NCI-H1694 treated with DMSO at 0.1 percent for 48 hours (cell line): Measurements from ENCODE around the gene UBD.

ENCODE experiments used
- DNase-seq: peaks from one replicate; lab custom pipeline; 2025; lab: John Stamatoyannopoulos, UW

Gene UBD

GRCh38 chr6:29559524-29560287 lies at the start of gene UBD:
Gene UBD, minus strand, starts transcription at chr6:29559732. Its CDS starts 31 bp downstream, at chr6:29559701.
- no peak for DNase-seq

DNA sequence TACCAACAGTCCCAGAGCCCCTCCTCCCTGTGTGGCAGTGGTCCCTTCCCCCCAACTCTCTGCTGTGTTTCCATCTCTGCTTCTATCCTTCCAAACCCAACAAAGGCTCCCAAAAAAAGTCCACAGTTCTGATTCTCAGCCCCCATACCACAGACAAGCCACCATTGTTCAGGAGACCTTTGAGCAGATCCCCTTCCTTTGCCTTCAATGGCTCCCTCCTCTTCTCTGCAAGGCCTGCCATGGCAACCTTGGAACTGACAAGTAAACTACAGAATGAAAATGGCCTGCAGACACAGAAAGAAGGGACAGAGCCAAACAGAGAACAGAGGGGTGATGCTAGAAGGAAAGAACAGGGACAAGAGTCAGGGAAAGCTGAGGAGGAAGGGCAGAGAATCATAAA lies 48.6 kb upstream of the UBD start:
- no peak for DNase-seq

DNA sequence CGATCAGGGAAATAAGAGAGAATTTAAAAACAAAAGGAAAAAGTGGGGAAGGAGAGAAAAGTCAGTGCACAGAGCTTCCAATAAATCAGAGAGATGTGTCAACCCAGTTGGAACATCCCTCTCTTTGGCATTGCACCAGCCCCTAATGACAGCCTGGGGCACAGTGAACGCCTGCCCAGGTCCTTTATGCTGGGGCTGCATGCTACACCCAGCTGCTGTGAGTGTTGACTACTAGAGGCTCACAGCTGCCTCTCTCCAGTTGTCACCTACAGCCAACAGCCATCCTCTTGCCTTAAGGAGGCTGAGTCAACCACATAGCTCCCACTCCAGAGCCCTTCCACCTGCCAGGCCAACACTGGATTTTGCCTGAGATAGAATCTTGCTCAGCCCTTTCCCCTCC lies 44.4 kb upstream of the UBD start:
- DNase-seq: no peak

DNA sequence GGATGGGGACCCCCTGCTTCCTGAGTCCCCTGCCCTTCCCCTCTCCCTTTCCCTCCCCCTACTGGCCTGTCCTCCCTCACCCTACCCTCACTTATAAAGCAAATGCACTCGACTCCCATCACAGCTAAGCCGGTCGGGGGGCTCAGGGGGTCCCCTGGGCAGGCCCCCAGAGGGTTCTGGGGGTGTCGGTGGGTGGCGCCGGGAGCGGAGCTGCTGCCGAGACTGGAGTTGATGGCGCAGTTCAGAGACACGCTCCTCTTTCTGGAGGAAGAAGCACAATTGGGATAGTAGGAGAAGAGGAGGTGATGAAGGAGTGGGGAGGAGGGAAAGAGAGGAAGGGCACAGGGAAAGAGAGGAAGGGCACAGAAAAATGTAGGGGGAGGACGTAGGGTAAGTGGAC lies 43.9 kb upstream of the UBD start:
- no peak for DNase-seq

DNA sequence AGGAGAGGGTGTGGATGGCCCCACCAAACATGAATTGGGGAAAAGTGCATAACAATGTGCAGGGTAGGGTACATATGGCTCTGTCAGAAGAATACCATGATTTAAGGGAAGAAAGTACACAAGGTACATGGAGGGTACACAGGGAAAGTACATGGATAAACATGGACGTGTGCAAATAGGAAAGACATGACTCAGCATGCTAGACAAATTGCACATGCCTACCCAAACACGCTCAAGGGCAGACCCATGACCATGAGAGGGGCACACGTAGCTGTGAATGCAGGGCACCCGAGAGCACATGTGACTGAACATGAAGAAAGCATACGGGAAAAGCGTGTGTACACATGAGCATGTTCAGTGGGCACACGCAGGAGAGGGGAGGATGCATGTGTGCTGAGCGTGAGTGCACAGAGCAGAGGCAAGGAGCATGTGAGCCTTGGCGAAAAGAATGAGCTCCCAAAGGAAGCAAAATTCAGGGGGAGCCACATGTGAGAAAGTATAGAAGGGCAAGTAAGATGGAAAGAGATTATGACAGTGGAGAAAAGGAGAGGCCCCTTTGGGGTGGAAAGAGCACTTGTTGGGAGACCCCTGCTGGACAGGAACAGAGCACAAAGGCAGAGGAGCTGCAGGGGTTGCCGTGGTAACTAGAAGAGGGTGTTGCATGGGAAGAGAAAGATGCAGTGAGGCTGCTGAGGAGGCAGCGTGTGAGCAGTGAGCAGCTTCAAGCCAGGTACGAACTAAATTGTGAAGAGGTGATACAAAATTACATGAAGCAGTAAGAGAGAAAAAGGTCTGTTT lies 43.2 kb upstream of the UBD start:
- DNase-seq: peak; percentile 13

DNA sequence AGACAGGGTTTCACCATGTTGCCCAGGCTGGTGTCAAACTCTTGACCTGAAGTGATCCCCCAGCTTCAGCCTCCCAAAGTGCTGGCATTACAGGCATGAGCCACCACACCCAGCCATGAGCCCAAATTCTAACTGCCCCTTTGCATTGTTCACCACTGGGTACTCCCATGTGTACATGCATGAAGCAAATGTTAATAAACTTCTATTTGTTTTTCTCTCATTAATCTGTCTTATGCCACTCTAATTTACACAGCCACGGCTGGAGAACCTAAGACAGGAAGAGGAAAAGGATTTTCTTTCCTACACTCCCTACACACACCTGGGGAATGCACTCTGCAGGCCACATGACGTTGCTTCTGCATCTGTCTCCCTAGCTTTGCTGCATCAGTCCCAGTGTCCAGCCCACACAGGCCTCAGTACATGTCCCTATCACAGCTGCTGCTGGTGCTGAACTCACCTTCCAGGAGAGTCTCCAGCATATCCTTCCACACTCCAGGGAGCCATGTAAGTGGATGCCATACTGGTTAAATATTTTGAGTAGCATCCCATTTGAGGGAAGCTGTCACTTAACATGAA lies 38.7 kb upstream of the UBD start:
- DNase-seq: no peak

DNA sequence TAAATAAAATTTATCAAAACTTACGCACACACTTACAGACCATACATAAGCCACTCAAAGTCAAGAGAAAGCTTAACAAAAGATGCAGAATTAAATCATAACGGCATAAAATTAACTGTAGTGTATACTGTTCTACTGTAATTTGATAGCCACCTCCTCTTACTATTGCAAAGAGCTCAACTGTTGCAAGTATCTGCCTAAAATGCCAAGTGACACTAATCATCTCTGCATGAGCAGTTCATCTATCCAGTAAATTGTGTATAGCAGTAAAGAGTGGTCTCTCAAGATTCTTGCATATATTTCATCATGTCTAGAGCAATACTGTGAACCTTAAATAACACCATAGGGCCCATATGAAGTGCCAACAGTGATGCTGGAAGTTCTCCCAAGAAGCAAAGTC lies 37.7 kb upstream of the UBD start:
- no peak for DNase-seq

DNA sequence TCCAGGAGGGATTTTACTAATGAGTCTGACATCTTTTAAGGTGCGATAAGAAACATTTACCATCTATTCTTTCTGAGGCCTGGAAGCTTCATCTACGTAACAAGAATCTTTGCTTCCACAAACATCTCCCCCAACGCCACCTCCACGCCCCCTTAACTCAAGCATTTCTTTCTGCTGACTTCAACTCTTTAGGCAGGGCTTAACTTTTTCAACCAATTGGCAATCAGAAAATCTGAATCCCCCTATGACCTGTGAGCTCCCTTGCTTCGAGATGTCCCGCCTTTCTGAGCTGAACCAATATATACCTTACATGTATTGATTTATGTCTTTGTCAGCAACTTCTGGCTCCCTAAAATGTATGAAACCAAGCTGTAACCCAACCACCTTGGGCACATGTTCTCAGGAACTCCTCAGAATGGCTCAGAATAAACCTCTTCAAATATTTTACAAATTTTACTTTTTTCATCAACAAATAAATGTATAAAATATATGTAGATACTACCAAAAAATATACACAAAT lies 36.9 kb upstream of the UBD start:
- no peak for DNase-seq

GRCh38 chr6:29593199-29593855 lies 33.8 kb upstream of the UBD start:
- no peak for DNase-seq

- DNase-seq: no peak
These were observed 32.1 kb upstream of the UBD start for GRCh38 chr6:29591677-29592076.

DNA sequence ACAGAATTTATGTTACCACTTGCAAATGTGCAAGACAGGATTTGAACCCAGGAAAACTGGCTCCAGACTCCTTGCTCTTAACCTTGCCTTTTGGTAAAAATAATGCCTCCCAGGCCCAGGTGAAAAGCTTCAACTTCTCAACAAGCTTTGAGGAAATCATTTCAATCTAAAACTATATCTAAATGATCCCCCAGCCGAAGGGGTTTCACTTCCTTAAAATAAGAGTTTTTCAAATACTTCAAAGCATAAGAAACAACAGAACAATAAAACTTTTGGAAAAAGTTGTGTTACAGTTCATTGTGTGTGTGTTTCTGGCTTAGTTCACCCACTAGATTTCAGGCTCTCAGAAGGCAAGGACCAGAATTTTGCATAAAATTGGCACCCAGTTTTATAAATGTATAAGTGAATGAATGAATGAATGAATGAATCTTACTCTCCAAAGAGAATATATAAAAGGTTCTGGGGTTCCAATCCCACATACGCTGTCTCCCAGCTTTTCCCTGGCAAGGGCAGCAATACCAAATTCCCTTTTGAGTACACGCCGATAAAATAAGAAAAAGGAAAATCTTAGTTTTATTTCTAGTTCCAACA lies 30.8 kb upstream of the UBD start:
- no peak for DNase-seq

- peak; percentile 5 for DNase-seq
These were observed 30.0 kb upstream of the UBD start for GRCh38 chr6:29589423-29590048.

- DNase-seq: no peak
These were observed 25.3 kb upstream of the UBD start, which contains the start of gene OR2H2 for GRCh38 chr6:29584821-29585220. Gene OR2H2, plus strand, starts transcription at chr6:29585121. Its CDS starts 2,824 bp downstream, at chr6:29587945.

DNA sequence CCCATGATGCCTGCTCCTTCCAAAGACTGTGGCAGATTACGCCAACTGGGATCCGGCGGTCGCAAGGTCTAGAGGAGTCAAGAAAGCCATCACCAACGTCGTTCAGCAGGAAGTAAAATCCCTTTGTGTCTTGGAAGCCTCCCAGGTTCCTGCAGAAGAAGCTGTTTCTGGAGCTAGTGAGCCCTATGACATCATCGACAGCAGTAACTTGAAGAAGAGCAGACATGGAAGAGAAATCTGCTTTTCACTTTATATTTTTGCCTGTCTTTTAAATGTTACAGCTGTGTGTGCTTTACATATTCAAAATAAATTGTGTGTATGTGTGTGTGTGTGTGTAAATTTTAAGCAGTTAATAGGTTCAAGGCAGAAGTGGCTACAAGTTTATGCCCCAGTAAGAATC lies 18.0 kb upstream of the UBD start:
- no peak for DNase-seq

GRCh38 chr6:29576056-29576455 lies 16.5 kb upstream of the UBD start:
- DNase-seq: no peak

DNA sequence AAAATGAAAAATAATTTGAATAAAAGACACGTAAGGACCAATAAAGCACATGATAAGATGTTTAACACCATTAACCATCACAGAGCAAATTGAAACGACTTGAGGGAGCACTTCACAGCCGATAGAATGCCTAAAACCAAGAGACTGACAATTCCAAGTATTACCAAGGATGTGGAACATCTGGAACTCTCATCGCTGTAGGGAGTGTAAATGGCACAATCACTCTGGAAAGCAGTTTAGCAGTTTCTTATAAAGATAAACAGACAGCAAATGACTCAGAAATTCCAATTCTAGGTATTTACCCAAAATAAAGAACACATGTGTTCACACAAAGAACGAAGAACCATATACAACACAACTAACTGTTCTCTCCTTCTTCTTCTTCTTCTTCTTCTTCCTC lies 8.5 kb upstream of the UBD start:
- DNase-seq: no peak

DNA sequence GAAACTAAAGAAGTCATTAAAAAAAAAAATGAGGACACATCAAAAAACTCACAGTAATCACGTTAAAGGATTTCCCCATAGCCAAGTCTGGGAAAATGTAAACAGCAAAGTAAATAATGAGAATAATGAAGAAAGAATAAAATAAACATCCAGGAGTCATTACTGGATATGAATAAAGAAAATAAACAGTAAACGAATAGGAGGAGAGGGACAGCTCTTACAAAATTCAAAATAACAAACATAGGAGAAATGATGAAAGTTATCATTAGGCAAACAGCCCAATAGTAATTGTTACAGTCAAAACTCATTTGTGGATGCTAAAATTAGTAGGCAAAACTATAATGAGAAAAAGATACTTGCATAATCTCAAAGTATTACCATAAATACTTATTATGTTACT lies 8.0 kb upstream of the UBD start:
- DNase-seq: no peak

DNA sequence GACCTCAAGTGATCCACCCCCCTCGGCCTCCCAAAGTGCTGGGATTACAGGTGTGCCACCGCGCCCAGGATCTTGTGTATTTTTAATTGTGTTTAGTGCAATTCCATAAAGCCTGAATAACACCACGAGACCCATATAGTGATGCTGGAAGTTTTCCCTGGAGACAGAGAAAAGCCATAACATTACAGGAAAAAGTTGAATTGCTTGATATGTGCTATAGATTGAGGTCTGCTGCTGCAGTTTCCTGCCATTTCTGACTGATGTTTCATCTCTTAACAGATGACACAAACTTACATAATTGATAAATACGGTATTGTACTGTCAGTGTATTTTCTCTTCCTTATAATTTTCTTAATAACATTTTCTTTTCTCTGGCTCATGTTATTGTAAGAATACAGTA lies 7.3 kb upstream of the UBD start:
- no peak for DNase-seq

DNA sequence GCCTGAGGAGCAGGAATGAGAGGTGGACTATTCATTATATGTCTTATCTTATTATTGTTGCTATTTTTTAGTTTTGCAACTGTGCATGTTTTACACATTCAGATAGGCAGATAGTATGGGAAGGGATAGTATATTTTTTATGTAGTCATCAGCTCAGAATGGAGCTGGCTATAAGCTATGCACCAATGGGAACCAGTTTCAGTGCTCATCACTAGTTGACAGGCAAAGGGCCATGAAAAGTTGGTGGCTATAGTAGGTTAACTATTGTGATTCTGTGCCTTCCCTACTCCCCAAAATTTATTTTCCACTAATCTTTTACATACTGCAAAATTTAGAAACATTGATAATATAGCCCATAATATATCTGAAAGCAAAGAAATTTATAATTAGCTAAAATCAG lies 5.3 kb upstream of the UBD start:
- no peak for DNase-seq

DNA sequence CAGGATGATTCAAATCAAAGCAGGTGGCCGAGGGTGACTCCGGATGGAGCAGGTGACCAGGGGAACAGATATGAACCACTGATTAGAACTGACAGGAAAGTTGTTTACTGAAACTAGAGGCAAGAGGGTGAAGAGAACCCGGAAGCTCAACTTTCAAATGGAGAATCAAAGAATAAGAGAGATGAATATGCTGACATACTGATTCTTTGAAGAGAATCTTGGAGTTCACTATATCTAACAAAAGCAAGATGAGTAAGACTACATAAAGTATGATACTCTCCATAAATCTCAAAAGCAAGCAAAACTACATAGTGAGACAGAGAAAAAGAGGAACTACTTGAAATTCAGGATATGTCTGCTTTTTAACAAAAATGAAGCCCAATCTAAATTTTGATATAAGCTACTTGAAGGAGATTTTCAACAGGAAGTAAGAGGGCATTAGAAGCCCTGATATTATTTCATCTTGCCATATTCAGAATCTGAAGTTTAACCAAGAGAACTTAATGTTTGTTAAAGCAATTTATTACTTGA lies 4.0 kb upstream of the UBD start:
- no peak for DNase-seq

DNA sequence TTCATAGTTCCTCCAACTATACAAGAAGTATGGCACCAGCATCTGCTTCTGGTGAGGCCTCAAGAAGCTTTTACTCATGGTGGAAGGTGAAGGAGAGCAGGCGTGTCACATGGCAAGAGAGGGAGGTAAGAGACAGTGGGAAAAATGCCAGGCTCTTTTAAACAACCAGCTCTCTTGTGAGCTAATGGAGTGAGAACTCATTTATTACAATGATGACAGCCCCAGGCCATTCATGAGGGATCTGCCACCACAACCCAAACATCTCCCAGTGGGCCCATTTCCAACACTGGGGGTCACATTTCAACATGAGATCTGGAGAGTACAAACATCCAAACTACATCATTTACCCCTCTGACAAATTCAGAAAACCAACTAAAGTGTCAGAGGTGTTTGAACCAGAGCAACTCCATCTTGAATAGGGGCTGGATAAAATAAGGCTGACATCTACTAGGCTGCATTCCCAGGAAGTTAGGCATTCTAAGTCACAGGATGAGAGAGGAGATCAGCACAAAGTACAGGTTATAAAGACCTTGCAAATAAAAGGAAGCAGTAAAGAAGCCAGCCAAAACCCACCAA lies 2.2 kb upstream of the UBD start:
- no peak for DNase-seq
